Renal cortical epithelial cell (primary cell): Measurements from ENCODE around the gene NEO1. TPM values are rescaled to one million over a fixed set of nuclear protein-coding genes. Genes with fewer than 3 reads are reported as not detected.

Experiments
- DNase-seq: peaks from one replicate; pipeline ENCODE4 v3.0.0-alpha.2; 2011; ENCODE audit warnings: low read depth
- total RNA-seq: library from RNA; depleted of rRNA; stranded (reverse); fragments of >200 nt; gene quantifications from 2 replicates; pipeline ENCODE4 v1.2.3, GENCODE V29; 2014

NEO1 gene
- total RNA-seq, 1 donor from 2014 or later = 86.8 TPM

DNA sequence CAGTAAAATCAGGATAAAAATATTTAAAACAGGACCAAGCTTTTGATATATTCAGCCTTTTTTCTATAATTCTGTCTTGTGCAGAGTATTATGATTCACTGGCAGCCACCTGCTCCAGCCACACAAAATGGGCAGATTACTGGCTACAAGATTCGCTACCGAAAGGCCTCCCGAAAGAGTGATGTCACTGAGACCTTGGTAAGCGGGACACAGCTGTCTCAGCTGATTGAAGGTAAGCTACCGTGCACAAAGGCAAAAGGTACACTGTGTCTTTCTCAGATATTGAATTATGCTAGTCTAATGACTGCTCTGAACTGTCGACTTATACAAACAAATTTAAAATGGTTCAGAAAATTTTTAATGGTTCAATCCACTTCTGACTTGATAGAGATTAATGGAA lies 202.3 kb downstream of the NEO1 start:
- no peak for DNase-seq

DNA sequence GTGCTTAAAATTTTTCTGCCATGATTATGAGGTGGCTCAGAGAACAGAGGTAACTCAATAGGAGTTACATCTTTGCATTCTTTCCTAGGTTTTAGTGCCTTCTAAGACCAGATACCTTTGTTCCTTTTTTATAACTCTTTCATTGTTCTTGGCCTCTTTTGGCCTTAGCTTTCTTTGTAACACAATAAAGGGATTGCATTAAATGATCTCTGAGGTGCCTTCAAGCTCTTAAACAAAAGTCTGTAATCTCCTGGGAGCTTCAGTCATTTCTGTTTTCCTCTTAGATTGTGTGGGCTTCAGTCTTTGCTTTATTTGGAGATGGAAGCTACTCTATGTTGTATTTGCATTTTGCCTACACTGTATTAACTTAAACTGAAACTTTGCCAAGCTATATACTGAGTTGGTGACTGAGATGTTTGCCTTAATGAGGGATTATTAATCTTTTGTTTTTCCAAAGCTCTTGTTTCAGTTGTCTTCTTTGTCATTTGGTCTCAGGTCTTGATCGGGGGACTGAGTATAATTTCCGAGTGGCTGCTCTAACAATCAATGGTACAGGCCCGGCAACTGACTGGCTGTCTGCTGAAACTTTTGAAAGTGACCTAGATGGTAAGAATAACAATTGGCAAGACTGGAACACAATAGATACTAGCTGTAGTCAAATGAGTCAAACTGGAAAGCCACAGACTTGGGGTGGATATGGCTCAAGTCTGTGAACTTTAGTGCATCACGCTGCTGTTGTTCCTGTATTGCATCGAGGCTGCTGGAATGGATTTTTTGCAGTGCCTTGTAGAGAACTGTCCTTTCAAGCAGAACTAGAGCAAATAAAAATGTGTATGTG lies 206.2 kb downstream of the NEO1 start:
- DNase-seq = no peak

DNA sequence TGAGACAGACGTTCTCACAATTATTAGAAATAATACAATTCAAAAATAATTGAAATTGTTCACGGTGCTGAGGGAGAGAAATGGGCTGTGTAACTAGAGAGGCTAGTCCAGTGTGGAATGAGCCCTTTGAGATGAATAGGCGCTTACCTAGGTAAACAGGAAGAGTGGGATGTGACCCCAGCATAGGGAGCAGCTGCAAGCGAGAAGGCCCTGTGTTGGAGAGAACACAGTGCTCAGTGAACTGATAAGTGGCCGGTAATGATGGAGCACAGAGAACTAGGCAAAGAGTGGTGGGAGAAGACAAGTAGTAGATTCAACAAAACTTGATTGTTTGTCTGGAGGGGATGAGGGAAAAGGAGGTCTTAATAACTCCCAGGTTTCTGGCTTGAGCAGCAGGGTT lies 212.6 kb downstream of the NEO1 start:
- DNase-seq = no peak

DNA sequence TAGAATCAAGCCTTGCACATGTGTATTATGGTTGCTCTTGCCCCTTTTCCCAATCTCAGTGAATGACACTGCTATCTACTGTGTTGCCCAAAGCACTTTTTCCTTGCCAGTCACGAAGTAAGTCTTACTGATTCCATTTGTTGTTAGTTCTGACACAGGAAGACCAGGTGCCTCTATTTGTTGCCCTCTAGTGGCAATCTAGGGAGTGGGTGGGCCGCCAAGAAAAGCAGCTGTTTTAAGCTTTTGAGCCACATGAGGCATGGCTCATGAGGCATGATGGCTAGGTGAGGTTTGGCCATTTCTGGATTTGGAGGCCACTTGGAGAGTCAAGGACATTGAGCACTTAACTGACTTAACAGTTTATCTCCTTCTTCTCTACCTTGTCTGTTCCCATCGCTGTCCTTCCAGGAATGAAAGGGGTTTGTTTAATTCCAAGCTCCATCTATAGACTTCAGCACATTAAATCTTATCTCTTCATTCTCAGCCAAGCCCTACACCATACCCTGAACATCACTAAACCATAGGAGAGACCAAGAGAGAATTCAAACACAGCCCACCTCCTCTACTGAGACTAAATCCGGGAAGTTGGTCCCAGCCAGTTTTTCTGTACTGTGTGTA lies 213.4 kb downstream of the NEO1 start:
- DNase-seq = peak; percentile 44

DNA sequence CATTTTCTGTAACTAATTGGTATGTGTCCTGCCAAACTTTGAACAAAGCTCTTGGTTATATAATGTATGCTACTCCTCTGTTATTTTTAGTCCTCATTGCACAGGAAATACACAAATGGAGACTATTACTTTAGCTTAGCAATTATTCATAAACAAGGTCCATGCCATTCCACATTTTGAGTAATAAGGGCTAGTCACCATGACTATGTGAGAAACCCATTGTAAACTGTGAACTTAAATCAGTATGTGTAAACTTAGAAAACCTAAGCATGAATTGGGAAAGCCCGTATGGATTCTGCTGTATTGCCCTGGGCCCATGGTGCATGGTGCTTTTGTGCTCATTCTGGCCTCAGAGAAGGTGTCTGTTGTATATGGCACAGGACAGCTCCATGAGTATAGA lies 216.2 kb downstream of the NEO1 start:
- no peak for DNase-seq

DNA sequence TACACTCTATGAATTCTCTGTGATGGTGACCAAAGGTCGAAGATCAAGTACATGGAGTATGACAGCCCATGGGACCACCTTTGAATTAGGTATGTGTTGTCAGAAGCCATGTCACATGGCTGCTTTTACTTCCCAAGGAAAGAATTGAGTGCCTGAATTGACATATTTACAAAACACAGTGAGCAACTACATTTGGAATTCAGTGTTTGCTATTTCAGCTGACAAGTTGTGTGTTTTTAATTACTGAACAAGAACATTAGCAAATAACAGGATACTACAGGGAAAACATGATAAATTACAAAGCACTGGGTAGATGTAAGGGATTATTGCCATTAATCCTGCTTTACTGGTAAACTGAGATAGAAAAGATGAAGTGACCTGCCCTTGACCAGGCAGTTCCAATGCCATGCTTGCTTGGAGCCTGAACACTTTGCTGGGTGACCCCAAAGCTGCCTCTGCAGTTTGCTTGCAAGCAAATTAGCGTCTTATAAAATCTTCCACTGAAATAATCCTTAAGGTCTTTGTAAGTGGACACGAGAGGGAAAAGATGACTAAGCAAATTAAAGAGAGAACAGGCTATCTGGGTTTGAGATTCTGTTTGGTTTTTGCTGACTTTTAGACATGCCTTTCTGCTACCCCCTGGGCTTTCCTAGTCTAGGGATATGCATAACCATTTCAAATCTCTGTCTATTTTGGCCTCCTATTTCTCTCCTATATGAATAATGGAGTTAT lies 218.3 kb downstream of the NEO1 start:
- peak; percentile 3 for DNase-seq

DNA sequence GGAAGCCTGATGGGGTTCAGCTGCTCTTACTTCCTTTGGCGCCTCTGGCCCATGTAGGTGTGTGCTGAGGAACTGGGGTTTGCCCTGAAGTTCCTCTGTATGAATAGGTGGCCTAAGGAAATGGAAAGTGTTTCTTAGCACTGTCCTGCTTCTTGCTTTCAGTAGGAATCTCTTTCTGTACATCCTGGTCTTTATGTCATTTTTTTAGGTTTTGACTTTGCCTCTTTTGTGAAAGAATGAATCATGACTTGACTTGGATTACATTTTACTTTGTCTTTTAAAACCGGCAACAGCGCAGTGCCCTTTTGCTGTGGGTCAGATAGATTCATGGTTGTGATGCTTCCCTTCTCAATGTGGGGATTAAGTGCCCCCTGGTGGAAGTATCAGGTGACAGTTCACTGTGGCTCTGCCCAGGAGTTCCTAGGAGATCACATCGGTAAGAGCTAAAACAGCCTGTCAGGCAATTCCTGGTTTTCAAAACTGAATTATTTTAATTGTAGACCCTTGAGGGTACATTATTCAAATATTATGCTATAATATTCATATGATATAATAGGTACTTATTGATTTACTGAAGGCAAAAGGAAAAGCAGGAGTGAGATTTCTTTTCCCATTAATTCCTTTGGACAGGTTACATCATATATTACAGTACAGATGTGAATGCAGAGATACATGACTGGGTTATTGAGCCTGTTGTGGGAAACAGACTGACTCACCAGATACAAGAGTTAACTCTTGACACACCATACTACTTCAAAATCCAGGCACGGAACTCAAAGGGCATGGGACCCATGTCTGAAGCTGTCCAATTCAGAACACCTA lies 221.1 kb downstream of the NEO1 start:
- DNase-seq = peak; percentile 50

DNA sequence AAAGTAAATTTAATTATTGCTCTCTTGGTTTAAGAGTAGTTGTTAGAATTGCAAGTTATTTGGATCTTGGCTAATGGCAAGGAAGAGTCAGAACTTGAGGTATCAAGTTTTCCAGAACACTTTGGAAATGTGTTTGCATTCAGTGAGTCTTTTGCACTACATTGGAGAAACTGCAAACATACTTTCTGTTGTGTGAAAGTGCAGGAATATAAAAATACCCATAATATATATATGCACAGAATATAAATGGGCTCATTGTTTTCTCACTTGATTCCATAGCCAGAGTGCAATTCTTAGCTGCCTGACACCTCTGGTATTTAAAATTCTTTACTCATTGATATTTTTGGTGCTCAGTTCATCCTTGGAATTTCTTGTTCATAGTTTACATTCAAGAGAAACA lies 223.6 kb downstream of the NEO1 start:
- no peak for DNase-seq

DNA sequence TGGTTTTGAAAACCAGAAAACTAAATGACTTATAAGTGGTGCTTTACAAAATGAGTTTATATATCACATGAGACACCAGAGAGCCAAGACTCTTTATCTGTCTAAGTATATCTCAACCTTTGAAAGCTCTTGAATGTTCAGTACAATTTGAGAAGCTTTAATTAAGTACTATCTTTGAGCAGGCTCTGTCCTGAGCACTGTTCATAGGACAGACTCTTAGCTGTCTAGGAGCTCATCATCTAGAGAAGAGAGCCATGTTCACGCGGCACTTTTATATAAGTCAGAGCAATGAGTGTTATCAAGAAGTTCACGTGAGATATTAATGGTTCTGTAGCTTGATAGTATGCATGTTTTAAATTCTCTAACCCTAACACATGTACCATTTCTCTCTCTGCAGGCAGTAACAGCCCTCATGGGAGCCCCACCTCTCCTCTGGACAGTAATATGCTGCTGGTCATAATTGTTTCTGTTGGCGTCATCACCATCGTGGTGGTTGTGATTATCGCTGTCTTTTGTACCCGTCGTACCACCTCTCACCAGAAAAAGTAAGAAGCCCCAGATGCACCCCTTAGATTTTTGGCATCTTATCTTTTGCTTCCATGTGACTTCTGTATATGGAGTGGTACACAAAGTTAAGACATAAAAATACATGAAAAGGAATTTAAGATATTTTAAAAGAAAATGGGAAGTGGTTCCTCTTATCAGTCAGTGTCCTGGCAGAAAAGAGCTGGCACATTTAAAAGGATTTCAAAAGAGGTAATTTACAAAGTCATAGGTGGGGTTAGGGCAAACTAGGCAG lies 230.5 kb downstream of the NEO1 start:
- DNase-seq = no peak

DNA sequence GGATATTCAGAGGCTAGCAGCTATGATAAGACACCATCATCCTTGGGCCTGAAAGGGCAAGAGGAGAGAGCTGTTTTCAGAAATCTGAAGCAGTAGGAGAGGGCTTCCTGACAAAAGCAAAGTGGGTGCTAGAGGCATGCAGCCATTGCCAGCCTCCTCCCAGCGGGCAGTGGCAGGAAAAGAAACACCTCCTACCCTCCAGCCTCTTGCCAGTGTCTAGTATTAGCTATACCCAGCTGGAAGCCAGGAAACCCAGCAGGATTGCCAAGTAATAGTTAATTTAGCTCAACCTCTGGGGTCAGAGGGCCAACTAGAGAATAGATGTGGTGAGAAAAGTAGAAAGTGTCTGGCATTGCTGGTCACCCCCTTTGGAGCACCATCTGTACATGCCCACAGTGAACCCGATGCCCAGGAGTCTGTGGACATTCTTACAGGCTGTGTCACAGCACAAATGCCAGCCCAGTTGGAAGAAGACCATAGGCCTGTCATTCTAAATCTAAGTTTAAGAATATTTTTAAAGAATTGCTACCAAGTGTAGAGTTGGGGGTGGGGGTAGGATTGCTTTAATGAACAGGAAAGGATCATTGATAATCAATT lies 231.2 kb downstream of the NEO1 start:
- DNase-seq = peak; percentile 57

DNA sequence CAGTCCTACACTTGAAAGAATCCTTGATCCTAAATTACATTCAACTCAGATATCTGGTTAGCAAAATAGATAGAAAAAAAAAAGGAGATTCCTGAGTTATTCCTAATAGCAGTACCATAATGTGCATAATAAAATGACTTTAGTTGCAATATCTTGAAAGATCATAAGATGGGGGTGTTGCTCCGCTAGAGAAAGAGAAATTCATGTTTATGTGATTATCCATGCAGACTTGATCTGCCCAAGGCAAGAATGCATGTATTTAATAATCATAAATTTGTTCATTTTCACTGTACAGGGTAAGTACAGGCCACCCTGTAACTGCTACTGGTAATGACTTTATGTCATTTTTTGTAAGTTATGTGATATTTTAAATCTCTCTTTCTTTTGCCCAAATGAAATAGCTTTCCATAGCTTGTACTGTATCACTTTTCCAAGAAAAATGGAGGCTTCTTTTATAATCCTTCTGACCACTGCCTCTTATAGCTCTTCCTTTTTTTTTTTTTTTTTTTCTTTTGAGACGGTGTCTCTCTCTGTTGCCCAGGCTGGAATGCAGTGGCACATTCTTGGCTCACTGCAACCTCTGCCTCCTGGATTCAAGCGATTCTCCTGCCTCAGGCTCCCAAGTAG lies 231.9 kb downstream of the NEO1 start:
- no peak for DNase-seq

DNA sequence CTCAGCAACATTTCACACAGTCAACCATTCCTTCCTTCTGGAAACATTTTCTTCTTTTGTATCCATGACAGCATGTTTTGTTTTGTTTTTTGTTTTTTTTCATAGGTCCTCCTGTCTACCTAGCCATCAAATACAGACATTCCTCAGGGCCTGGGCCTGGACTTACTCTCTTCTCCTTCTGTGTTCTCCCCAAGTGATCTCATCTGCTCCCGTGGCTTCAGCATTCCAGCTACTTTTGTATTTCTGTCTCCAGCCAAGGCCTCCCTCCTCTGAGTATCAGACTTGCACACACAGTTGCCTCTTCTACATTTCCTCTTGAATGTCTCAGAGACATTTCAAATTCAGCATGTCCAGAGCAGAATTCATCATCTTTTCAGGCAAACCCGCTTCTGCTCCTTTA lies 234.0 kb downstream of the NEO1 start:
- no peak for DNase-seq

DNA sequence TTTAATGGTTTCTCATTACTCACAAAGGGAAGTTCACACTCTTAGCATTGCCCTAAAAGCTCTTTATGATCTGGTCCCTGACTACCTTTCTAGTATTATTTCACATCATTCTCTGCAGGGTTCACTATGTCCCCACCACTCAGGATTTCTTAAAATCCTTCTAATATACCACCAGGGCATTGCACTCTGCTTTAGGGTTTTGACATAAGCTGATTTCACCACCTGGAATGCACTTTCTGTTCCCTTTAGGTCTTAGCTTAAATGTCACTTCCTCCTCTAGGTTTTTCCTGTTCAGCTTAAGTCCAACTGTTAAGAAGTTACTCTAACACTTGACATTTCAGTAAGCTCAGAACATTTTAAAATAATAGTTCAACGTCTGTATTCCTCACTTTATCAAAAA lies 234.8 kb downstream of the NEO1 start:
- DNase-seq = no peak

DNA sequence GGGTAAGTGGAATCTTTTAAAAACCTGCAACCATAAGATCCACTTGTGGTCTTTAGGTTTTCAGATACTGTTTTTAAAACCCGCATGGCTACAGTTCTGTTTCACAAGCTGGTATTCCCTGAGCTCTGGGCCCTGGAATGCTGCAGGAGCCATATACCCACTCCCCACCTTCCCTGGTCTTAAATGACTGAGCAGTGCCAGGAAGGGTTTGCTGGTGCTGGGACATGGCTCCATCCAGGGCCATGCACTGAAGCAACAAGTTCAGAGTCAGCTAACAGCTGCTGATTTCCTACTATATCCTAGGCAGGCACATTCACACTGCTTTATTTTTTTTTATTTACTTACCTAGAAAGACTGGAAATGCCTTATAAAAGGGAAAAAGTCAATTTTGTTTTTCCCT lies 239.2 kb downstream of the NEO1 start:
- DNase-seq = no peak

DNA sequence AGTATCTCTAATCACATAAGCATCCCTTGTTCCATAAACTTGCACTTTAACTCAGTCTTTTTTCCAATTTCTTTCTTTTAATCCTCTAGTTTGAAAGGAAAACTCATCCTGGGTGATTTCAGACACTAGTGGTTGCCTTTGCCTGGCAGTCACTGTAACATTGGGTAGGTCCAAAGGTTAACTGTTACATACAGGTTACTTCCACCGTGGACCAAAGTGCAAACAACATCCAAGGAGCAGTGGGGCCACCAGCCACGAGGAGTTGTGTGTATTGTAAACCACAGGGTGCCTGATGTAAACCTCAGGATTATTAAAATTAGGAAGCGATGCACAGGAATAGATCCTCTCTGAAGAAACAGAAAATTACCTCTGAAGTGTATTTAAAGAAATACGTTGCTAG lies 241.5 kb downstream of the NEO1 start:
- DNase-seq = no peak

DNA sequence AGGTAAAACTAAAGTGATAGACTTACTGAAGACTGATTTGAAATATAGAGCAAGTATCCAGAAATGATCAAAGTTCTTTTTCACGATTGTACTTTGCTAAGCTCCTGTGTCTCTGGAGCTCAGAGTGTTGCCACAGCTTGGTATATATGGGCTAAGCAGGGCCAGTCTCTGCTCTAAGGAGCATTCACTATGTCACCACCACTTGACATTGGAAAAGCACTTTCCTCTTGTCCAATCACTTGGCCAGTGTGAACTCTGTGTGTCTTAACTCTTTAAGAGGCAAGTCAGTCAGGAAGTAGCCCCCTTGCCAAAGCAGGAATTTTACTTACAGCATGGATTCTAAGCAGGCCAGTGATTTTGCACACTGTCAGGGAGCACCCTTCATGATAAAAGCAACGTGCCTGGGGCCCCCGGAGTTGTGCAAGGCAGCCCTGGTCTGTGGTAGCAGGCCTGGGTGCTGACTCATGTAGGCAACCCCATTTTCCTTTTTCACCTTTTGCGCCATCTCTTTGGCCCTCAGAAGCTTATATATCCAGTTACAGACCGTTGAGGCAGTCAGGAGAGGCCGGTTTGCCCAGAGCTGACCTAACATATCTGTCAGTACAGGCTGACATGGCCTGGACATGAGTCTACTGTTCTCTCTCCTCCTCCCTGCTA lies 243.5 kb downstream of the NEO1 start:
- DNase-seq = no peak

DNA sequence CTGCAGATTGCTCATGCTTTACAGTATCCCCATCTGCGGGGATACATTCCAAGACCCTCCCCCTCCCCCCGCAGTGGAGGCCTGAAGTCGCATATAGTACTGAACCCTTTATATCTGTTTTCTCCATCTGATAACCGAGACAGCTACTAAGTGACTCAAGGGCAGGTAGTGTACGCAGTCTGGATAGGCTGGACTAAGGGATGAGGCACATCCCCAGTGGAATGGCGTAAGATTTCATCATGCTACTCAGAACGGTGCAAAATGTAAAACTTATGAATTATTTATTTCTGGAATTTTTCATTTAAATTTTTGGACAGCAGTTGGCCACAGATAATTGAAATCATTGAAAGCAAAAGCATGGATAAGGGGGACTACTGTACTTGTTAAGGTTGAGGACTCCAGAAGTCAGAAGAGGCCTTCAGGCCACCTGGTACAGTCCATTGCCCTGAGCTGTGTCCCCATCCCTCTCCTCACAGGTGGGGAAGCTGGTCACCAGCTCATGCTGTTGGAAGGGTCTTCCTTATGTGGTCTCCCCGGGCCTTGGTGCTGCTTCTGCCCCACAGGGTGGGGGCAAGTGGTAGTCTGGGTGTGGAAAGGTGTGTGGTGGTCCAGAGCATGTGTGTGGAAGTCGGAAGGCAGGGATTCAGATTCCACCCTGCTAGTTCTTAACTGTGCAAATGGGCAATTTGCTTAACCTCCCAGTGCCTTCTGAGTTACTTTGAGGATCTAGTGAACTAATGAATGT lies 244.5 kb downstream of the NEO1 start:
- DNase-seq = no peak

DNA sequence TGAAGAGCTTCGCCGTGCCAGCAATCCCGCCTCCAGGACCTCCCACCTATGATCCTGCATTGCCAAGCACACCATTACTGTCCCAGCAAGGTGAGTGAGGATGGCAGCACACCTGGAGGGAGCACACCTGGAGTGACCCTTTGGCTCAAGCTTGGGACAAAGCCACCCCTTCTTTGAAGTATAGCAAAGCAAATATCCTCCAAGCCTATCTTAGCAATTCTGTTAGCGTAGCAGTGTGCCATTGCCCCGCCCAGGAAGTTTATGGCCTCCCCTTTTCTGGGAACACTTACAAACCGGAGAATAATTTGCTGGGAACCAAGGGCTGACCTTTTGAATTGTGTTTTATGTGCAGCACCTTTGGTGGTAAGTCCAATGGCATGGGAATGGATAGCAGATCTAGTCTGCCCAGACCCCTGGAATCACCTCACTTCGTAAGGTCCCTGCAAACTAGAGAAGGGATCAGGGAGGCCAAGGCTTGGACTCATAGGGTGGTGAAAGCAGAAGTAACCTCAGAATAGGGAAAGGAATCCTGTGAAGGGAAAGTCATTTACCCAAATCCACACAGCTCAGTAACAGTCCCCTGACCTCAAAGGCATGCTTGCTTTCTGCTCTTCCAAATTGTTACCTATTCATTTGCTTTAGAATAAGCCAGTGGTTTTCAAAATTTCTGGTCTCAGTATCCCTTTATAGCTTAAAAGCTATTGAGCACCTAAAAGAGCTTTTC lies 246.4 kb downstream of the NEO1 start:
- no peak for DNase-seq
